ENCODE data around the gene COL5A3.

Gene COL5A3

GRCh38 chr19:10021863-10022262, 11.6 kb upstream of the COL5A3 start:
- in situ Hi-C loops (cut with MboI; ENCODE audit: low sequenced_read_pairs, unreplicated experiment), result loop anchor here (10.0 kb wide), 1 partner anchor 87 kb away; the partner anchor contains the start of gene OLFM2
- no peak for TF ChIP-seq CTCF (IDR thresholded peaks at IDR 0.05; ENCODE audit: borderline replicate concordance, control extremely low read depth, extremely low read depth, insufficient read depth, missing control alignments)
- no peak for DNase-seq (ENCODE audit: low spot score)

GRCh38 chr19:10021446-10021845, 11.1 kb upstream of the COL5A3 start:
- in situ Hi-C loops (cut with MboI; ENCODE audit: low sequenced_read_pairs, unreplicated experiment), result loop anchor here (10.0 kb wide), 1 partner anchor 87 kb away; the partner anchor contains the start of gene OLFM2
- no peak for DNase-seq (ENCODE audit: low spot score)
- no peak for TF ChIP-seq CTCF (IDR thresholded peaks at IDR 0.05; ENCODE audit: borderline replicate concordance, control extremely low read depth, extremely low read depth, insufficient read depth, missing control alignments)

GRCh38 chr19:10020851-10021250, 10.5 kb upstream of the COL5A3 start:
- in situ Hi-C loops (cut with MboI; ENCODE audit: low sequenced_read_pairs, unreplicated experiment), result loop anchor here (10.0 kb wide), 1 partner anchor 86 kb away; the partner anchor contains the start of gene OLFM2
- no peak for DNase-seq (ENCODE audit: low spot score)
- no peak for TF ChIP-seq CTCF (IDR thresholded peaks at IDR 0.05; ENCODE audit: borderline replicate concordance, control extremely low read depth, extremely low read depth, insufficient read depth, missing control alignments)

- in situ Hi-C loops (cut with MboI; ENCODE audit: low sequenced_read_pairs, unreplicated experiment), result no loop called here
- DNase-seq (ENCODE audit: low spot score), result no peak
Measured at GRCh38 chr19:10019246-10019645, 8.9 kb upstream of the COL5A3 start.

GRCh38 chr19:10018786-10019185, 8.5 kb upstream of the COL5A3 start:
- TF ChIP-seq CTCF (IDR thresholded peaks at IDR 0.05; ENCODE audit: borderline replicate concordance, control extremely low read depth, extremely low read depth, insufficient read depth, missing control alignments), result no peak
- in situ Hi-C loops (cut with MboI; ENCODE audit: low sequenced_read_pairs, unreplicated experiment), result no loop called here
- DNase-seq (ENCODE audit: low spot score), result no peak

More at GRCh38 chr19:10019246-10019645, 8.9 kb upstream of the COL5A3 start:
- TF ChIP-seq CTCF (IDR thresholded peaks at IDR 0.05; ENCODE audit: borderline replicate concordance, control extremely low read depth, extremely low read depth, insufficient read depth, missing control alignments), result no peak

- TF ChIP-seq CTCF (IDR thresholded peaks at IDR 0.05; ENCODE audit: borderline replicate concordance, control extremely low read depth, extremely low read depth, insufficient read depth, missing control alignments), result no peak
- DNase-seq (ENCODE audit: low spot score), result no peak
- in situ Hi-C loops (cut with MboI; ENCODE audit: low sequenced_read_pairs, unreplicated experiment), result no loop called here
Measured at GRCh38 chr19:10018263-10018662, 8.0 kb upstream of the COL5A3 start.
